GM23338 (cell line): ENCODE data around the gene RHOBTB3.

Experiments used
- EZH2 ChIP-seq: fragments of 200-600 bp; sonication (generic); IDR thresholded peaks from one replicate; pipeline ENCODE4 v1.8.0; 2017; ENCODE audit warnings: antibody characterized with exemption, mild to moderate bottlenecking, low read depth; ENCODE audit not compliant: unreplicated experiment
- POLR2AphosphoS5 ChIP-seq: IDR thresholded peaks from 2 replicates; pipeline ENCODE4 v1.6.1; 2016; ENCODE audit warnings: antibody characterized with exemption, low read depth

DNA sequence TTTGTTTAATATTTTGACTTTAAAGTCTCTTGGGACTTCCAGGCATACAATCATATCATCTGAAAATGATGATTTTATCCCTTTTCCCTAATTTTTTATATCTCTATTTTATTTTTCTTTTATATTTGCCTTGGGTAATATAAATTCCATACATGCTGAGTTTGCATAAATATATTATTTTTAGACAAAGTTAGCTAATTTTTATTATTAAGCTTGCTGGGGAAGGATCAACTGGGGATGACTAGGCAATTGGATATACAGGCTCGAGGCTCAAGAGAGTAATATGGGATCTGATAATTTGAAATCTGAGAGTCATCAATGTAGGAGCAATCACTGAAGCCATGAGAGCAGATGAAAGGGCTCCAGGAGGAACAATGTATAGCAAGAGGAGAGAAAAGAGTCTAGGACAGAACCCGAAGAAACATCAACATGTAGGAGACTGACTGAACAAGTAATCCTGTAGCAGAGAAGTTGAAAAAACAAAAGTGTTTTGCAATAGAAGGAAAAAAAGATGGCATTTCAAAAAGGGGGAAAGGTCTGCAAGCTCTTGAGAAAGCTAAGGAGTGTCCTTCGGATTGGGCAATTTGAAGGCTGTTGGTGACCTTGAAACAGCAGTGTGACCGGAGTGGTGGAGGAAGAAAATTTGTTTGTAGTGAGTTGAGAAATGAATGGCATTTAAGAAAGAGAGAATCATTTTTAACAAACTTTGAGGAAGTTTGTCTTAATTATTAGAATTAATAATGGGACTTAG lies 17.0 kb upstream of the RHOBTB3 start:
- TF ChIP-seq EZH2, result no peak
- no peak for TF ChIP-seq POLR2AphosphoS5
